ENCODE results near the gene TENT4A. TPM values are rescaled to one million over a fixed set of nuclear protein-coding genes. Genes with fewer than 3 reads are reported as not detected.

The TENT4A gene
- total RNA-seq, 1 experiment from 2014 or later: 39.3 TPM

DNA sequence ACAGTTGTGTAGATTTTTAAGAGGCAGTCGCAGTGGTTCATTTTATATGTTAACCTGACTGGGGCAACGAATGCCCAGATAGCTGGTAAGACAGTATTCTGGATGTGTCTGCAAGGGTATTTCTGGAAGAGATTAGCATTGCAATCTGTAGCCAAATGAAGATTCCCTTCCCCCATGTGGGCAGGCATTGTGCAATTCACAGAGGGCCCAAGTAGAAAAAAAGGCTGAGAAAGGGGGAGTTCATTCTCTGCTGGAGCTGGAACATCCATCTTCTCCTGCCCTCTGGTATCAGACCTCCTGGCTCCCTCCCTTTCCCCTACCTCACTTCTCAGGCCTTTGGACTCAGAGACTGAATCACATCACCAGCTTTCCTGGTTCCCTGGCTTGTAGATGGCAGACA lies 70.6 kb downstream of the TENT4A start:
- Histone ChIP-seq H3K9me2 (replicated peaks; ENCODE audit: low read length) (no peaks in the 10 kb centered on the region), H3K79me2 (ENCODE audit: low read length) (no peaks in the 10 kb centered on the region), H3K36me3 (ENCODE audit: low read depth, low read length) (no peaks in the 10 kb centered on the region), H3K9me3 (ENCODE audit: low read length) (no peaks in the 10 kb centered on the region), H3F3A (ENCODE audit: low read length, unreplicated experiment) (no peaks in the 10 kb centered on the region), H4K20me1 (ENCODE audit: low read length) (no peaks in the 10 kb centered on the region), H3K4me1 (ENCODE audit: insufficient read depth, low read length) (0 out of 2 replicates have a peak, but pooled peaks cover 8% of the 10 kb centered on the region), H3K9ac (ENCODE audit: low read length) (no peak overlapping the region), H2AFZ (ENCODE audit: low read length) (no peak overlapping the region), H3K27ac (ENCODE audit: low read length) (no peak overlapping the region), H3K27me3 (ENCODE audit: low read length) (no peaks in the 10 kb centered on the region), H3K4me3 (ENCODE audit: low read length) (no peak overlapping the region), H3K4me2 (ENCODE audit: low read length) (no peak overlapping the region)
- intact Hi-C loops (cut with micrococcal nuclease): no loop called here
- no peak for DNase-seq
- TF ChIP-seq EZH2 (IDR thresholded peaks at IDR 0.05; ENCODE audit: low read length, unreplicated experiment) (no peak), EZH2phosphoT487 (IDR thresholded peaks at IDR 0.05; ENCODE audit: borderline replicate concordance, low read length) (no peak)
- ChIA-PET CTCF (no interaction called here), POLR2A (ENCODE audit: unreplicated experiment) (no interaction called here)
- BruUV-seq (replicated peaks): no TSS peak
- no peak for ATAC-seq

DNA sequence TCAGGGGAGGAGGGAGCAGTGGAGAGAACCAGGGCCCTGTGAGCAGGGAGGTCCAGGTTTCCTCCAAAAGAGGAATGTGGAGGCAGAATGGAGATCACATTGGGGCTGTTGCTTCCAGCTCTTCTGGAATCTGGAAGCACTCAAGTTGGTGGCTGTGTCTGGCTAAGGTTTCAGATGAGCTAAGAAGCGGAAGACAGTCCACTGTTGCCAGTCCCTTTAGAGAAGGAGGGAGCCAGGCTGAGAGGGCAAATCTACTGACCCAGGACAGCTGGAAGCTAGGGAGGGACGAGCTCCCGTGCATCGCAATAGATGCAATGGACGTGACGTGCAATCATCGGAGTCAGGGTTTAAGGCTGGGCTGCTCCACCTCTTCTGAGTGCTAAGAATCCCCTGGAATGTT lies 71.2 kb downstream of the TENT4A start:
- H3K27ac ChIP-seq (ENCODE audit: low read length): no peak overlapping the region

DNA sequence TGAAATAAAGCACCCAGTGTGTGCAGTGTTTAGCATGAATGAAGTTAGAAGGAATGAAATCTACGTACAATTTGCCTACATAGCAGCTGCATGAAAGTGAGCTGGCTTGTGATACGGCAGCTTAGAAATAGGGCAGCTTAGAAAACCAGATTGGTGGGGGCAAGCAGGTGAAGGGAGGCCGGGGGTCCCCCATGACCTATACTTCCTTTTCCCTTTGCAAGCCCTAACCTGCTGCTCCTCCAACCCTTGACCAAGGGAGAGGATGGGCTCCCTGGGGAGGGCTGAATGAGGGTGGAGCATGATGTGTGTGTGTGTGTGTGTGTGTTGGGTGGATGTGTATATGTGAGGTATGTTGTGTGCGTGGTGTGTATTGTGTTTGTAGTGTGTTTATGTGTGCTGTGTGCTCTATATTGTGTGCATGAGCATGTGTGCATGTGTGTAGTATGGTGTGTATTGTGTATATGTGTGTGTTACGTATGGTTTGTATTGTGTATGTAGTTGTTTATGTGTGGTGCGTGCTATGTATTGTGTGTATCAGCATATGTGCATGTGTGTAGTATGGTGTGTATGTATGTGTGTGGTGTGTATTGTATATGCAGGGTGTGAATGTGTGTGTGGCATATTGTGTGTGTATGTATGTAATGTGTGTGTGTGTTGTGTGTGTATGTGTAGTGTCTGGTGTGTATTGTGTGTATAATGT lies 72.1 kb downstream of the TENT4A start:
- Histone ChIP-seq H3K27me3 (ENCODE audit: low read length) (no peaks in the 10 kb centered on the region; the same call in 1 of the 2 replicates), H3K9me3 (ENCODE audit: low read length) (no peaks in the 10 kb centered on the region), H3K4me2 (ENCODE audit: low read length) (no peak overlapping the region), H3K9me2 (replicated peaks; ENCODE audit: low read length) (no peaks in the 10 kb centered on the region), H3K9ac (ENCODE audit: low read length) (no peak overlapping the region), H3F3A (ENCODE audit: low read length, unreplicated experiment) (no peaks in the 10 kb centered on the region), H3K27ac (ENCODE audit: low read length) (no peak overlapping the region), H3K79me2 (ENCODE audit: low read length) (no peaks in the 10 kb centered on the region), H2AFZ (ENCODE audit: low read length) (no peak overlapping the region), H3K4me1 (ENCODE audit: insufficient read depth, low read length) (0 out of 2 replicates have a peak, but pooled peaks cover 8% of the 10 kb centered on the region), H3K4me3 (ENCODE audit: low read length) (no peak overlapping the region), H4K20me1 (ENCODE audit: low read length) (no peaks in the 10 kb centered on the region), H3K36me3 (ENCODE audit: low read depth, low read length) (no peaks in the 10 kb centered on the region)
- POLR2A ChIA-PET (ENCODE audit: unreplicated experiment): no interaction called here
- intact Hi-C loops (cut with micrococcal nuclease): no loop called here
- CTCF ChIA-PET: no interaction called here
- no TSS peak for BruUV-seq (replicated peaks)
- TF ChIP-seq, protein P1, sequence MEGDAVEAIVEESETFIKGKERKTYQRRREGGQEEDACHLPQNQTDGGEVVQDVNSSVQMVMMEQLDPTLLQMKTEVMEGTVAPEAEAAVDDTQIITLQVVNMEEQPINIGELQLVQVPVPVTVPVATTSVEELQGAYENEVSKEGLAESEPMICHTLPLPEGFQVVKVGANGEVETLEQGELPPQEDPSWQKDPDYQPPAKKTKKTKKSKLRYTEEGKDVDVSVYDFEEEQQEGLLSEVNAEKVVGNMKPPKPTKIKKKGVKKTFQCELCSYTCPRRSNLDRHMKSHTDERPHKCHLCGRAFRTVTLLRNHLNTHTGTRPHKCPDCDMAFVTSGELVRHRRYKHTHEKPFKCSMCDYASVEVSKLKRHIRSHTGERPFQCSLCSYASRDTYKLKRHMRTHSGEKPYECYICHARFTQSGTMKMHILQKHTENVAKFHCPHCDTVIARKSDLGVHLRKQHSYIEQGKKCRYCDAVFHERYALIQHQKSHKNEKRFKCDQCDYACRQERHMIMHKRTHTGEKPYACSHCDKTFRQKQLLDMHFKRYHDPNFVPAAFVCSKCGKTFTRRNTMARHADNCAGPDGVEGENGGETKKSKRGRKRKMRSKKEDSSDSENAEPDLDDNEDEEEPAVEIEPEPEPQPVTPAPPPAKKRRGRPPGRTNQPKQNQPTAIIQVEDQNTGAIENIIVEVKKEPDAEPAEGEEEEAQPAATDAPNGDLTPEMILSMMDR (conservative IDR thresholded peaks at IDR 0.05; ENCODE audit: low read depth, low read length): no peak
- TF ChIP-seq EZH2 (IDR thresholded peaks at IDR 0.05; ENCODE audit: low read length, unreplicated experiment): no peak
- TF ChIP-seq EZH2phosphoT487 (IDR thresholded peaks at IDR 0.05; ENCODE audit: borderline replicate concordance, low read length): no peak
- no peak for ATAC-seq
- DNase-seq: no peak

More for the DNA sequence above, 71.2 kb downstream of the TENT4A start:
- BruUV-seq (replicated peaks): no TSS peak
- ATAC-seq (no peak), DNase-seq (no peak)
- no peaks in the 10 kb centered on the region for H3K9me3 ChIP-seq (ENCODE audit: low read length)
- H2AFZ ChIP-seq (ENCODE audit: low read length): no peak overlapping the region
- H3K4me3 ChIP-seq (ENCODE audit: low read length): no peak overlapping the region
- ChIA-PET POLR2A (ENCODE audit: unreplicated experiment) (no interaction called here), CTCF (no interaction called here)
- H3K9ac ChIP-seq (ENCODE audit: low read length): no peak overlapping the region
- no peaks in the 10 kb centered on the region for H3F3A ChIP-seq (ENCODE audit: low read length, unreplicated experiment)
- H3K36me3 ChIP-seq (ENCODE audit: low read depth, low read length): no peaks in the 10 kb centered on the region
- no peaks in the 10 kb centered on the region for H3K27me3 ChIP-seq (ENCODE audit: low read length)
- H3K4me2 ChIP-seq (ENCODE audit: low read length): no peak overlapping the region
- intact Hi-C loops (cut with micrococcal nuclease): no loop called here
- no peaks in the 10 kb centered on the region for H3K9me2 ChIP-seq (replicated peaks; ENCODE audit: low read length)
- no peaks in the 10 kb centered on the region for H4K20me1 ChIP-seq (ENCODE audit: low read length)
- no peaks in the 10 kb centered on the region for H3K79me2 ChIP-seq (ENCODE audit: low read length)
- 0 out of 2 replicates have a peak, but pooled peaks cover 8% of the 10 kb centered on the region for H3K4me1 ChIP-seq (ENCODE audit: insufficient read depth, low read length)
- TF ChIP-seq EZH2 (IDR thresholded peaks at IDR 0.05; ENCODE audit: low read length, unreplicated experiment) (no peak), EZH2phosphoT487 (IDR thresholded peaks at IDR 0.05; ENCODE audit: borderline replicate concordance, low read length) (no peak)
- TF ChIP-seq, protein P1 (conservative IDR thresholded peaks at IDR 0.05; ENCODE audit: low read depth, low read length): no peak

Data from PC-3 (cell line).